ENCODE measurements around the gene GRWD1.

GRCh38 chr19:48477067-48477685, 31.4 kb downstream of the GRWD1 start:
- TF ChIP-seq CTCF (conservative IDR thresholded peaks at IDR 0.05; ENCODE audit: low read depth, low read length): no peak
- no peak for TF ChIP-seq POLR2A (IDR thresholded peaks at IDR 0.05; ENCODE audit: low read depth, low read length)
- no peak for TF ChIP-seq USF2 (IDR thresholded peaks at IDR 0.05; ENCODE audit: low read depth, low read length)
- no peak for TF ChIP-seq CEBPB (IDR thresholded peaks at IDR 0.05; ENCODE audit: low read depth, low read length)
- TF ChIP-seq MXI1 (IDR thresholded peaks at IDR 0.05; ENCODE audit: borderline replicate concordance, low read depth, low read length): no peak
- TF ChIP-seq RAD21 (IDR thresholded peaks at IDR 0.05; ENCODE audit: low read length): no peak
- TF ChIP-seq FOS (IDR thresholded peaks at IDR 0.05; ENCODE audit: low read depth, low read length): no peak
- no peak for TF ChIP-seq RCOR1 (IDR thresholded peaks at IDR 0.05; ENCODE audit: insufficient replicate concordance, low read length)
- TF ChIP-seq, protein P1, sequence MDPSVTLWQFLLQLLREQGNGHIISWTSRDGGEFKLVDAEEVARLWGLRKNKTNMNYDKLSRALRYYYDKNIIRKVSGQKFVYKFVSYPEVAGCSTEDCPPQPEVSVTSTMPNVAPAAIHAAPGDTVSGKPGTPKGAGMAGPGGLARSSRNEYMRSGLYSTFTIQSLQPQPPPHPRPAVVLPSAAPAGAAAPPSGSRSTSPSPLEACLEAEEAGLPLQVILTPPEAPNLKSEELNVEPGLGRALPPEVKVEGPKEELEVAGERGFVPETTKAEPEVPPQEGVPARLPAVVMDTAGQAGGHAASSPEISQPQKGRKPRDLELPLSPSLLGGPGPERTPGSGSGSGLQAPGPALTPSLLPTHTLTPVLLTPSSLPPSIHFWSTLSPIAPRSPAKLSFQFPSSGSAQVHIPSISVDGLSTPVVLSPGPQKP (IDR thresholded peaks at IDR 0.05; ENCODE audit: borderline replicate concordance, low read depth, low read length): no peak
- TF ChIP-seq SMC3 (IDR thresholded peaks at IDR 0.05; ENCODE audit: low read depth, low read length): no peak
- no peak for TF ChIP-seq RFX5 (IDR thresholded peaks at IDR 0.05; ENCODE audit: low read depth, low read length)
- no peak for TF ChIP-seq BHLHE40 (IDR thresholded peaks at IDR 0.05; ENCODE audit: low read depth, low read length)
- TF ChIP-seq MAFK (IDR thresholded peaks at IDR 0.05; ENCODE audit: low read depth, low read length): no peak
